Suprapubic skin (tissue), 4 donors: ENCODE data around the gene PCDH1.

Experiments used
- CTCF ChIP-seq, 2 donors: fragments of 200-600 bp in 1 of 2; fragments of 450-650 bp in 1 of 2; sonication (generic) in 1 of 2; IDR thresholded peaks; one replicate each; pipeline ENCODE4 v1.5.1; 2016 to 2019; ENCODE audit warnings: antibody characterized with exemption in 2 of 2, mild to moderate bottlenecking in 1 of 2, moderate library complexity in 1 of 2
- POLR2A ChIP-seq, 2 donors: fragments of 450-650 bp; IDR thresholded peaks; one replicate each; pipeline ENCODE4 v1.6.1; 2017; ENCODE audit warnings: antibody characterized with exemption in 2 of 2, mild to moderate bottlenecking in 2 of 2, moderate library complexity in 2 of 2
- POLR2AphosphoS5 ChIP-seq, 3 donors: sonication (generic); formaldehyde crosslinking; IDR thresholded peaks; one replicate each; pipeline ENCODE4 v1.6.1; 2017; ENCODE audit warnings: antibody characterized with exemption in 3 of 3

- TF ChIP-seq POLR2A (IDR thresholded peaks at IDR 0.05) (no peak), POLR2AphosphoS5 (IDR thresholded peaks at IDR 0.05) (no peak), CTCF (IDR thresholded peaks at IDR 0.05) (no peak)
Measured at GRCh38 chr5:141858079-141858765, 20.0 kb downstream of the PCDH1 start.
